AG09309 (cell line): ENCODE results near the gene TPK1.
"Not testable (repeated sequence)": the region's sequence is repeated elsewhere in the genome, so short reads cannot be mapped to it uniquely, and the experiment has no call there.

ENCODE experiments used
- DNase-seq: peaks from one replicate; pipeline ENCODE4 v3.0.0-alpha.2; 2010; ENCODE audit warnings: low read depth
- H3K4me3 ChIP-seq: 2 replicates; pipeline ENCODE4 v1.5.1; 2011; ENCODE audit warnings: mild to moderate bottlenecking, low read depth, low read length, moderate library complexity; ENCODE audit not compliant: control insufficient read depth
- TF ChIP-seq, protein P1 (sequence below): IDR thresholded peaks from 2 replicates; pipeline ENCODE4 v1.5.1; 2011; ENCODE audit warnings: mild to moderate bottlenecking, low read depth, low read length, inconsistent platforms; ENCODE audit not compliant: insufficient read depth, control insufficient read depth; ENCODE audit errors: missing control alignments

Gene TPK1

DNA sequence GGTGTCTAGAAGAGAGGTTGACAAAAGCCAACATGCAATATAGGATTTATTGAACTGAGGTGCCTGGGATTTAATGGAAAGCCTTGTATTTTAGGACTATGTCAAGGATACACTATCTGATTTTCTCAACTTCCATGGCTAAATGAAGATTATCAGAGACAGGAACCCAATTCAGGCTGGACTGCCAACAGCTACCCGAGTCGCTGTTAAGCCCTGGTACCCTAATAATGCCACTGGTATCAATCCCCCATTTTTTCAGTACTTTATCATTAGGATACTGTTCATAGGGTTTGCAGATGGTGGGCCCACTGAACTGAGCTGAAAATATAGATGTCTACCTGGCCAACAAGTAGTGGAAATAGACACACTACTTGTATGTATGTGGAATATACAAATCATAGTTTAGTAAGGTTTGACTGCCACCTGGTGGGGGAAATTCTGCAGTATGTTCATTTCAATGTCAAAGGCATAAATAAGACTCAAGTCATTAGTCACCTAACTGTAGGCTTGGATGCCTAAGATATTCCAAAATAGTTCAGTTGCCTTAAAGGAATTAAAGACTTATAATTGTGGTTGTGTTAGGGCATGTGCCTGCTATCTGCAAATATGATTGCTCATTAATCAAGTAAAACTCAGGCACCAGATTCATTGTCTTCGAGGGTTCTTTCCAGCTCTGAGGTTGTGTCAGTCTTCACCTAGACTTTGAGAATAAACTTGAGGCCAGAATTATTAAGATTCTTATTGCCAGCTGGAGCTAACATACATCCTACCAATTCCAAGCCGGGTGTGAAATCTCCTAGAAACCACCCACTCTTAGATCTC, 398.3 kb downstream of the TPK1 start:
- DNase-seq, result peak; percentile 14
- H3K4me3 ChIP-seq, result no peak overlapping the region
- TF ChIP-seq, protein P1, sequence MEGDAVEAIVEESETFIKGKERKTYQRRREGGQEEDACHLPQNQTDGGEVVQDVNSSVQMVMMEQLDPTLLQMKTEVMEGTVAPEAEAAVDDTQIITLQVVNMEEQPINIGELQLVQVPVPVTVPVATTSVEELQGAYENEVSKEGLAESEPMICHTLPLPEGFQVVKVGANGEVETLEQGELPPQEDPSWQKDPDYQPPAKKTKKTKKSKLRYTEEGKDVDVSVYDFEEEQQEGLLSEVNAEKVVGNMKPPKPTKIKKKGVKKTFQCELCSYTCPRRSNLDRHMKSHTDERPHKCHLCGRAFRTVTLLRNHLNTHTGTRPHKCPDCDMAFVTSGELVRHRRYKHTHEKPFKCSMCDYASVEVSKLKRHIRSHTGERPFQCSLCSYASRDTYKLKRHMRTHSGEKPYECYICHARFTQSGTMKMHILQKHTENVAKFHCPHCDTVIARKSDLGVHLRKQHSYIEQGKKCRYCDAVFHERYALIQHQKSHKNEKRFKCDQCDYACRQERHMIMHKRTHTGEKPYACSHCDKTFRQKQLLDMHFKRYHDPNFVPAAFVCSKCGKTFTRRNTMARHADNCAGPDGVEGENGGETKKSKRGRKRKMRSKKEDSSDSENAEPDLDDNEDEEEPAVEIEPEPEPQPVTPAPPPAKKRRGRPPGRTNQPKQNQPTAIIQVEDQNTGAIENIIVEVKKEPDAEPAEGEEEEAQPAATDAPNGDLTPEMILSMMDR, result peak; percentile 34

DNA sequence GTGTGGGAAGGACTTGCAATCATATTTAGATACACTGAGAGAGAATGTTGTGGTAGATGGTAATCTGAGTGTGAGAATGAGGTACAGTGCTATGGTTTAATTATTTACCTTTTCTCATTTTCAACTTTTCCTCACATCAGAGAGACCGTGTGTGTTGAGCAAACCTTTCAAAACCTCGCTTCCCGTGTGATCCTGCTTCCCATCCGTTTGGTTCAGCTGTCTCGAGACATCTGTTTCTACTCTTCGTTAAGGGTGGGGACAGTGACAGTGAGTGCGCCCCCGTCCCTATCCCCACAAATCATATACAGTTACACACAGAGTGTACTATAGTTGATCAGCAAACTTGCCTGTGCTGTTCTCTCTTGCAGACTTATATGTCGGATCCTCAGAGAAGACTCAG, 399.4 kb downstream of the TPK1 start:
- no peak for DNase-seq
- no peak overlapping the region for H3K4me3 ChIP-seq
- TF ChIP-seq, protein P1, result no peak

DNA sequence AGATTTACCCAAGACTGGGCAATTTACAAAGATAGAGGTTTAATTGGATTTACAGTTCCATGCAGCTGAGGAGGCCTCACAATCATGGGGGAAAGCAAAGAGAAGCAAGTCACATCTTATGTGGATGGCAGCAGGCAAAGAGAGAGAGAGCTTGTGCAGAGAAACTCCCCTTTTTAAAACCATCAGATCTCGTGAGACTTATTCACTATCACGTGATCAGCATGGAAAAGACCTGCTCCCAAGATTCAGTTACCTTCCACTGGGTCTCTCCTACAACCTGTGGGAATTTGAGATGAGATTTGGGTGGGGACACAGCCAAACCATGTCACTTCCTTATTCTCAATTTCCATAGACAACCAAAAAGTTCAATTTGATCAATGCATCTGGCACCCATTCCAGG, 407.4 kb downstream of the TPK1 start:
- DNase-seq, result no peak
- TF ChIP-seq, protein P1, result no peak
- H3K4me3 ChIP-seq, result no peak overlapping the region

DNA sequence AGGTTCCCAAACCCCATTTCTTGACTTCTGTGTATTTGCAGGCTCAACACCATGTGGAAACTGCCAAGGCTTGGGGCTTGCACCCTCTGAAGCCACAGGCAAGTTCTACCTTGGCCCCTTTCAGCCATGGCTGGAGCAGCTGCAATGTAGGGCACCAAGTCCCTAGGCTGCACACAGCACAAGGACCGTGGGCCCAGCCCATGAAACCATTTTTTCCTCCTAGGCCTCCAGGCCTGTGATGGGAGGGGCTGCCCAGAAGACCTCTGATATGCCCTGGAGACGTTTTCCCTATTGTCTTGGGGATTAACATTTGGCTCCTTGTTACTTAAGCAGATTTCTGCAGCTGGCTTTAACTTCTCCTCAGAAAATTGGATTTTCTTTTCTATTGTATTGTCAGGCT, 408.3 kb downstream of the TPK1 start:
- not testable (repeated sequence) for DNase-seq, H3K4me3 ChIP-seq

DNA sequence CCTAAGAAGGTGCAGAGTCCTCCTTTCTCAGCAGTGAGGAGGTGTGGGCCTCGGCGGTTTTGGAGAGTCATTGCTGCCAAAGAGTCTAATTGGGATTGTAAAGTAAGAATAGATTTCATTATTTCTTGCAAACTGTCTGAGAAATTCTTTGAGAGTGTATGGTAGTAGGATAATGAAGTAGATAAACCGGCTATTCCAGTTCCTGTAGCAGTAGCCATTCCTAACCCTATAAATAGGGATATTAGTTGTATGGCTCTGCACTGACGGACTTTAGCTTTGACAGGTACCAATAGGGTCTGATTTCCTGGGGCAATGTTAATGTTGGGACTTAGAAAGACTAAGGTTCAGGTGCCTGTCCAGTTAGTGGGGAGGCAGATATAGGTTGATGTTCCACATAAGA, 416.9 kb downstream of the TPK1 start:
- H3K4me3 ChIP-seq, DNase-seq: not testable (repeated sequence)

DNA sequence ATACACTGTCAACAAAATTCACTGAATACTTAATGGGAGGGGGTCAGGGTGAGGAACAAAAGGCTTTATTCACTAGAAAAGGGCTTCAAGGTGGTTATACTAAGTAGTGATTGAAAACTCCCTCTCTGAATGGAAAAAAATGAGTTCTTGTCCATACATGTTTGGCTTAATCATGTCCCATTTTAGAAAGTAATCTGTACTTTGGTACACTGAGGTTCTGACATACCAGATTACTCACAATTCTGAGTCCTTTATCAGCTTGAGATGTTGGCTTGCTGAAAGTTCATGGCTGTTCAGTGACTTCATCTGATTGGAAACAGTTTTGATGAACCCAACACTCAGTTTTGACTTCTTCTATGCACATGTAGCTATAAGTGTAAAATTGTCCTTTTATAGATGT, 419.5 kb downstream of the TPK1 start:
- H3K4me3 ChIP-seq, result no peak overlapping the region
- no peak for DNase-seq
- TF ChIP-seq, protein P1, result no peak

DNA sequence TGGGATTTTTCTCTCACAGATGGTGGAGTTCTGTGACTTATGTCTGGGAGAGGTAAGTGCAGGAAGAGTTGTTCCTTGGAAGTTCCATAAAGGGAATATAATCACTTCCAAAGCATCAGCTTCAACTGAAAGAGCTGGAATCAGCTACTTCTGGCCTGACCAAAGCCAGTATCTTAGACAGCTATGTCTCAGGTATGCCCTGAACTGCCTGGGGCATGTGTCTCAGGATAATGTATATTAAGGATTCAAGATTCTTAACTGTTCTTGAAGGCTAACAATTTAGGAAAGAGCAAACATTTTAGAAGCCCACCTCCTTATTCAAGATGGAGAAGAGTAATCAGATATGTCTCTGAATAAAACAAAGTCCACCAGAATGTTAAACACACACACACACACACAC, 420.0 kb downstream of the TPK1 start:
- no peak for DNase-seq
- no peak overlapping the region for H3K4me3 ChIP-seq
- TF ChIP-seq, protein P1, result no peak

DNA sequence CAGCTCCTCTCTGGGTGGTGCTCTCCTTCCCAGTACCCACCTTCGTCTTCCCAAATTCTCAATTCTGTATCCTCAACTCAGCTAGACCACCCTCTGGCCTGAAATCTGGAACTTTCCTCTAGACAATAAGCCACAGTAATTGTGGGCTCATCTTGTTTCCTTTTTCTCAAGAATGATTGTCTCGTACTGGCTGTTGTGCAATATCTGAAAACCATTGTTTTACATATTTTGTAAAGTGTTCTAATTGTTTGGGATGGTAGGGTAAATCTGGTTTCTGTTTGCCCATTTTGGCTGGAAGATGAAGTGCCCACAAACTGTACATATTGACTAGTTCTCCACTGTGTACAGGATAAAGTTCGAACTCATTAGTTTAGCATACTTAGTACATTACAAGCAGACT, 421.0 kb downstream of the TPK1 start:
- no peak overlapping the region for H3K4me3 ChIP-seq
- no peak for DNase-seq
- TF ChIP-seq, protein P1, result no peak
